BLaER1 treated with 17β-estradiol and CSF1 and Interleukin-3, amounts not matched to agents 10 nM and 100 nM (cell line): Measurements from ENCODE around the gene CLEC14A.

Experiments used
- H3K27ac ChIP-seq, 11 experiments: shearing (Covaris generic); formaldehyde crosslinking; 2 replicates each; pipeline ENCODE4 v1.8.1; 2022
- H3K27me3 ChIP-seq, 11 experiments: shearing (Covaris generic); formaldehyde crosslinking; 2 replicates each; pipeline ENCODE4 v1.8.1; 2022
- H3K36me3 ChIP-seq, 11 experiments: shearing (Covaris generic); formaldehyde crosslinking; 2 replicates each; pipeline ENCODE4 v1.8.1; 2022
- H3K4me1 ChIP-seq, 10 experiments: shearing (Covaris generic); formaldehyde crosslinking; 2 replicates each; pipeline ENCODE4 v1.8.1; 2022
- H3K4me2 ChIP-seq, 11 experiments: shearing (Covaris generic); formaldehyde crosslinking; 2 replicates each; pipeline ENCODE4 v1.8.1; 2022
- H3K4me3 ChIP-seq, 10 experiments: shearing (Covaris generic); formaldehyde crosslinking; 2 replicates each; pipeline ENCODE4 v1.8.1; 2022
- H3K9ac ChIP-seq, 11 experiments: shearing (Covaris generic); formaldehyde crosslinking; 2 replicates each; pipeline ENCODE4 v1.8.1; 2022
- H3K9me3 ChIP-seq, 11 experiments: shearing (Covaris generic); formaldehyde crosslinking; replicated peaks in 1 of 11; 2 replicates each; pipeline ENCODE4 v1.8.1; 2022
- H4K20me1 ChIP-seq, 11 experiments: shearing (Covaris generic); formaldehyde crosslinking; 2 replicates each; pipeline ENCODE4 v1.8.1; 2022
- Cebpa-rat ChIP-seq, 11 experiments: shearing (Covaris generic); IDR thresholded peaks; 2 replicates each; pipeline ENCODE4 v1.8.1; 2022

The CLEC14A gene

DNA sequence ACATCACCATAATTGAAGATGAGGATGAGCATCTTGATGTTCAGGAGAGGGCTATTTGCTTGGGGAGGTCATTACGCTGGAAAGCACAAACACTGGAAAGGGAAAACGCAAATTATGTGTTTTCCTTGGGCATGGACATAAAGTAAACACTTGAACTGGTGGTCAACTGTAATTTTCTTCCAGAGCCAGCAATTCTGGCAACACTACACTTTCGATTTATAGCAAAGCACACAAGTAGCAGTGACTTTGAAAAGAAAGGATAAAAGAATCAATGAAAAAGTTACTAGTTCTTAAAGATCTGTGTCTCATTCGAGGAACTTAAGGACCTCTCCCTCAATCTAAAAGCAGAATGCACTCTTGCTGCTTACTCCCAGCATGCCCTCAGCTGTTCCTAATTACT is 2.2 kb downstream of the CLEC14A start:
- Histone ChIP-seq H4K20me1 (peaks cover 0 to 18% (median 0%) of the 10 kb centered on the region in 11 experiments; a peak in 2 of 22 replicates), H3K4me3 (peak overlapping the region in 9 of 10 experiments; percentile 40 to 75 (median 73); a peak in 17 of 20 replicates), H3K4me2 (peak overlapping the region; percentile 51 to 83 (median 76)), H3K27me3 (no peaks in the 10 kb centered on the region), H3K27ac (peak overlapping the region in 8 of 11 experiments; percentile 51 to 96 (median 92); a peak in 15 of 22 replicates), H3K36me3 (peaks cover 0 to 8% (median 0%) of the 10 kb centered on the region in 11 experiments; a peak in 2 of 22 replicates), H3K4me1 (peaks cover 8 to 40% (median 23%) of the 10 kb centered on the region in 10 experiments; a peak in 18 of 20 replicates), H3K9ac (peak overlapping the region in 9 of 11 experiments; percentile 77 to 94 (median 88); a peak in 16 of 22 replicates), H3K9me3 (peaks cover 5 to 17% (median 12%) of the 10 kb centered on the region in 11 experiments; a peak in 13 of 22 replicates)
- no peak for TF ChIP-seq Cebpa-rat (IDR thresholded peaks at IDR 0.05)

DNA sequence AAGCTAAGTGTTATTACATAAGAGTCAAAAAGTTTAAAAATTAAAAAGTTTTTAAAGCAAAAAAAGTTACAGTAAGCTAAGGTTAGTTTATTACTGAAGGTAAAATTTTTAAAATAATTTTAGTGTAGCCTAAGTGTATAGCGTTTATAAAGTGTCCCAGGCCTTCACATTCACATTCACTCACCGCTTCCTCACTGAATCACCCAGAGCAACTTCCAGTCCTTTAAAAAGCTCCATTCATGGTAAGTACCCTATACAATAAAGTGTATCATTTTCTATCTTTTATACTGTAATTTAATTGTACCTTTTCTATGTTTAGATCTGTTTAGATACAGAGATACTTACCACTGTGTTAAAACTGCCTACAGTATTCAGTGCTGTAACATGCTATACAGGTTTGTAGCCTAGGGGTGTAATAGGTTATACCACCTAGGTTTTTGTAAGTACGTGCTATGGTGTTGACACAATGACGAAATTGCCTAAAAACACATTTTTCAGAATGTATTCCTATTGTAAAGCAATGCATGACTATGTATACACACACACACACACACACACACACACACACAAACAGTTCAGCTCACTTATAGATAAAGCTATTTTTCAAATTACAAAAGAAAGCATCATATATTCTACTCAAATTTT is 3.7 kb downstream of the CLEC14A start:
- Histone ChIP-seq H4K20me1 (peaks cover 0 to 23% (median 0%) of the 10 kb centered on the region in 11 experiments; a peak in 3 of 22 replicates), H3K4me1 (peaks cover 0 to 31% (median 14%) of the 10 kb centered on the region in 10 experiments; a peak in 16 of 20 replicates), H3K36me3 (peaks cover 0 to 8% (median 0%) of the 10 kb centered on the region in 11 experiments; a peak in 2 of 22 replicates), H3K4me2 (peak overlapping the region; percentile 3 to 65 (median 42); a peak in 16 of 22 replicates), H3K9ac (peak overlapping the region in 5 of 11 experiments; percentile 30 to 59 (median 41); a peak in 7 of 22 replicates), H3K27me3 (no peaks in the 10 kb centered on the region), H3K4me3 (peak overlapping the region in 6 of 10 experiments; percentile 28 to 74 (median 52); a peak in 9 of 20 replicates), H3K9me3 (peaks cover 5 to 17% (median 12%) of the 10 kb centered on the region in 11 experiments; a peak in 13 of 22 replicates), H3K27ac (peak overlapping the region in 6 of 11 experiments; percentile 1 to 51 (median 23); a peak in 6 of 22 replicates)
- TF ChIP-seq Cebpa-rat (IDR thresholded peaks at IDR 0.05) = no peak

DNA sequence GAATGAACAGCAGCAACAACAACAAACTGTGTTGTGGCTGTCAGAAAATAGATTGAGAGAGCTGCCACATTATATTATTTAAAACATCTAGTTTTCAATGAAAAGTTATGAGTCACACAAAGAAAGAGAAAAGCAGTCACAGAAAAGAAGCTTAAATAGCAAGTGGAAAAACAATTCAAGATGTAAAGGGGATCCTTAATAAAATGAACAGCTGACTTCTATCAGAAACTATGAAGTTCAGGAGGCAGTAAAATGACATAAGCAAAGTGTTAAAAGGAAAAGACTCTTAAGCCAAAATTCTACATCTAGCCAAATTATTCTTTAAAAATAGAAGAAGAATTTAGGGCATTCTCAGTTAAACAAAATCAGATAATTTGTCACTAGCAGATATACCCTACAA is 5.6 kb downstream of the CLEC14A start:
- peak overlapping the region in 1 of 10 experiments; percentile 42; a peak in 1 of 20 replicates for H3K4me3 ChIP-seq
- TF ChIP-seq Cebpa-rat (IDR thresholded peaks at IDR 0.05) = no peak
- no peaks in the 10 kb centered on the region for H3K27me3 ChIP-seq
- peaks cover 2 to 9% (median 5%) of the 10 kb centered on the region in 11 experiments; a peak in 12 of 22 replicates for H3K9me3 ChIP-seq
- peaks cover 0 to 8% (median 0%) of the 10 kb centered on the region in 11 experiments; a peak in 2 of 22 replicates for H3K36me3 ChIP-seq
- peaks cover 0 to 22% (median 13%) of the 10 kb centered on the region in 10 experiments; a peak in 13 of 20 replicates for H3K4me1 ChIP-seq
- no peak overlapping the region for H3K27ac ChIP-seq
- H4K20me1 ChIP-seq = peaks cover 0 to 23% (median 0%) of the 10 kb centered on the region in 11 experiments; a peak in 3 of 22 replicates
- 0 out of 22 replicates have a peak overlapping the region, but pooled peaks of 1 of the 11 experiments have one; percentile 2 for H3K9ac ChIP-seq
- H3K4me2 ChIP-seq = peak overlapping the region in 6 of 11 experiments; percentile 26 to 59 (median 50); a peak in 8 of 22 replicates

DNA sequence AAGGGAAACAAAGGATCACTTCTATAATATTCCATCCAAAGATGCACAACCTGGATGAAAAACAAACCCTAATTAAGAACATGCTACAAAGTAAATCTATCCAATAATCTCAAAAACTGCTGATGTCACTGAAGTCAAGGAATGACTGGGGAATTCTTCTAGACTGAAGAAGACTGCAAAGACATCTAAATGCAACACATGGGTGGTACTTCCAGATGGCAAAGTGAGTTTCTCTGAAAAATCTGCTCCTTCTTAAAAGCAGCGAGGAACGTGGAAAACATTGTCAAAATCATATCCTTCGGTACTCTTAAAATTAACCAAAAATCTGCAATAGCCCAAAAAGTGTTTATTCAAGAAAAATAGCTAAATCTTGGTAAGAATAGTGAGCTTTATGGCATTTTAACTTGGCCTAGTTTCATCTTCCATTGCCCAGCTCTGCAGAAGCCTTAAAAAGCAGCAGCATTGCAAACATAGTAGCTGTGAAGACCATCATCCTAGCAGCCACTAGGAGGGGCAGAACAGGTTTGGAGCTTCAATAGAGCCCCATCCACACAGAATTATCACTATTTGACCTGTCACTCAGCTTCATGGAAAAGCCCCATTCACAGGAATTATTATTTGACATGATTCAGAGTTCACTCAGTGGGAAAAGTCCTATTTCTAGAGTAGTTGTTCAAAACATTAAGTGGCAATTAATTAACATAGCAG is 7.4 kb downstream of the CLEC14A start:
- TF ChIP-seq Cebpa-rat (IDR thresholded peaks at IDR 0.05) = no peak
- no peaks in the 10 kb centered on the region for H3K9me3 ChIP-seq
- no peaks in the 10 kb centered on the region for H3K27me3 ChIP-seq
- peak overlapping the region in 1 of 11 experiments; percentile 57; a peak in 1 of 22 replicates for H3K4me2 ChIP-seq
- no peak overlapping the region for H3K4me3 ChIP-seq
- H3K36me3 ChIP-seq = peaks cover 0 to 8% (median 0%) of the 10 kb centered on the region in 11 experiments; a peak in 2 of 22 replicates
- no peak overlapping the region for H3K27ac ChIP-seq
- peaks cover 0 to 17% (median 0%) of the 10 kb centered on the region in 11 experiments; a peak in 3 of 22 replicates for H4K20me1 ChIP-seq
- peaks cover 0 to 17% (median 5%) of the 10 kb centered on the region in 10 experiments; a peak in 12 of 20 replicates for H3K4me1 ChIP-seq
- no peak overlapping the region for H3K9ac ChIP-seq

DNA sequence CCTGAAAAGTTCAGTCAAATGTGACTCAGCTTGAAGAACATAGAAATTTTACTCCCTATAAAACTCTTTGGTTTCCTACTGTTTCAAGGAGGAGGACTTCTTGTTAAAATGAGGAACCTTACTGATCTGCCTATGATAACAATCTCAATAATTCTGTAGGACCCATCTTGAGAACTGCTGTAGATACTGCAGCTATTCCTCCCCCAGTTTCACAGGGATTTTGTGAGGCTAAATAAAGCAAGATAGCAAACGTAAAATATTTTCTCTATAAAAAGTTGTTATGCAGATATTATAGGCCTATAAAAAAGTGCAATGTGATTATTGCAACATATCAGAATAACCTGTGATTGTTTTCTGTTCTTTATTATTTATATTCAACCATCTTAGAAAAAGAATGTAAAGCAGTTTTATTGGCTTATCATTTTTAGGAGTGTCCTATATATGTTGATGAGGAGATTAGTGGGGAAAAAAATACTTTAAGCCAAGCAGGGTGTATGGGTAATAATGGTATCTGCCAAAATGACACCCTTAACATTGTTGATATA is 12.1 kb downstream of the CLEC14A start:
- Histone ChIP-seq H4K20me1 (peaks cover 0 to 5% (median 0%) of the 10 kb centered on the region in 11 experiments; a peak in 1 of 22 replicates), H3K27me3 (no peaks in the 10 kb centered on the region), H3K9me3 (no peaks in the 10 kb centered on the region), H3K4me3 (no peak overlapping the region), H3K27ac (no peak overlapping the region), H3K4me2 (no peak overlapping the region), H3K4me1 (no peaks in the 10 kb centered on the region; a peak in 1 of 20 replicates), H3K36me3 (no peaks in the 10 kb centered on the region), H3K9ac (no peak overlapping the region)
- no peak for TF ChIP-seq Cebpa-rat (IDR thresholded peaks at IDR 0.05)

DNA sequence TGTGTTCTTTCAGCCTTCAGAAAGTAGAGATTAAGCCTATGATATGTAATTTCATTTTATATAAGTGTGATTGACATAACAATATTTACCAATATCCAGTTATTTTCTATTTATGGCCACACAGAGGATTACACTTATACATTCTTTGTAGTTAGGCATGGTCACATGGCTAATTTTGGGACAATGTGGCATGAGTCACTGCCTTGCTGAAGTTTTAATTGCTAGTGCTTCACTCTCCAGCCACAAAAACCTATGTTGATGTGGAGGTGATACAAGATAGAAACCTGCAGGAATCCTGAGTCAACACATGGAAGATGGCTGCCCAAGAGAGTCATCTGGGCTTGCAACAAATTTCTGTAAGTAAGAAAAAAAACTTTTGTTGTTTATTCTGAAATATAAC is 17.0 kb downstream of the CLEC14A start:
- no peaks in the 10 kb centered on the region for H3K27me3 ChIP-seq
- no peak overlapping the region for H3K4me2 ChIP-seq
- H4K20me1 ChIP-seq = no peaks in the 10 kb centered on the region
- no peak for TF ChIP-seq Cebpa-rat (IDR thresholded peaks at IDR 0.05)
- no peaks in the 10 kb centered on the region for H3K4me1 ChIP-seq
- no peaks in the 10 kb centered on the region for H3K9me3 ChIP-seq
- no peak overlapping the region for H3K27ac ChIP-seq
- no peaks in the 10 kb centered on the region for H3K36me3 ChIP-seq
- no peak overlapping the region for H3K9ac ChIP-seq
- no peak overlapping the region for H3K4me3 ChIP-seq

DNA sequence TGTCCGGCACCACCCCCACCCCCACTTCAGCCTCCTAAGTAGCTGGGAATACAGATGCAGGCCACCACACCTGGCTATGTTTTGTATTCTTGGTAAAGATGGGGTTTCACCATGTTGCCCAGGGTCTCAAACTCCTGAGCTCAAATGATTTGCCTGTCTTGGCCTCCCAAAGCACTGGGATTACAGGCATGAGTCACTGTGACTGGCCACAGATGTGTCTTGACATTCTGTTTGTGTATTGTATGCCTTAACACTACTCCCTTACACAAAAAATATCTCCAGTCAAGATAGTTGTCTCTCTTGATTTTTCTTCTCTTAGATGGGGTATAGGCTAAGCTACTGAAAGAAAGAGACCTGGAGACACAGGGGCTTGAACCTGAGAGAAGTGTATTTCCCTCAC is 17.6 kb downstream of the CLEC14A start:
- Histone ChIP-seq H3K27me3 (no peaks in the 10 kb centered on the region), H3K4me1 (no peaks in the 10 kb centered on the region), H3K4me3 (no peak overlapping the region), H4K20me1 (no peaks in the 10 kb centered on the region), H3K9me3 (no peaks in the 10 kb centered on the region), H3K4me2 (no peak overlapping the region), H3K9ac (no peak overlapping the region), H3K36me3 (no peaks in the 10 kb centered on the region), H3K27ac (no peak overlapping the region)
- TF ChIP-seq Cebpa-rat (IDR thresholded peaks at IDR 0.05) = no peak

DNA sequence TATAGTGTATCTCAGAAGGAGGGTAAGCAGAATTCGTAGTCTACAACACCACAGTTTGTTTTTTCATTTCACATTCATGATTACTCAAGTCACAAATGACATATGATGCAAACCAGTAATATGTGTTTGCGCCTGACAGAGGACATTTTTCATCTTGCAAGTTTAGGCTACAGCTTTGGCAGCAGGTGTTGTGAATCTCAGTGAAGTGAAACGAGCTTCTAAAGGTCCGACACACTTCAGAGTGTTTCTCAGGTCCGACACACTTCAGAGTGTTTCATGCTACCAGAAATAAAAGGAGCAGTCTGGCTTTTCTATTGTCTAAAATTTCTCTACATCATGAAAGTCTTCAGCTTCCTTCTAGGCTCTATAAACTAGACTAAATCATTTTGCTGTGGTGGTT is 22.7 kb downstream of the CLEC14A start:
- H3K9ac ChIP-seq = no peak overlapping the region
- no peak overlapping the region for H3K4me3 ChIP-seq
- no peaks in the 10 kb centered on the region for H3K4me1 ChIP-seq
- H3K36me3 ChIP-seq = no peaks in the 10 kb centered on the region
- no peak overlapping the region for H3K27ac ChIP-seq
- H4K20me1 ChIP-seq = no peaks in the 10 kb centered on the region
- no peak overlapping the region for H3K4me2 ChIP-seq
- no peak for TF ChIP-seq Cebpa-rat (IDR thresholded peaks at IDR 0.05)
- H3K9me3 ChIP-seq = peaks cover 0 to 10% (median 0%) of the 10 kb centered on the region in 11 experiments; a peak in 4 of 22 replicates
- H3K27me3 ChIP-seq = no peaks in the 10 kb centered on the region
